Measurements from ENCODE around the gene ATG5. TPM values are rescaled to one million over a fixed set of nuclear protein-coding genes. Genes with fewer than 3 reads are reported as not detected.

The ATG5 gene
- total RNA-seq, 1 experiment from 2014 or later: 63.3 TPM

DNA sequence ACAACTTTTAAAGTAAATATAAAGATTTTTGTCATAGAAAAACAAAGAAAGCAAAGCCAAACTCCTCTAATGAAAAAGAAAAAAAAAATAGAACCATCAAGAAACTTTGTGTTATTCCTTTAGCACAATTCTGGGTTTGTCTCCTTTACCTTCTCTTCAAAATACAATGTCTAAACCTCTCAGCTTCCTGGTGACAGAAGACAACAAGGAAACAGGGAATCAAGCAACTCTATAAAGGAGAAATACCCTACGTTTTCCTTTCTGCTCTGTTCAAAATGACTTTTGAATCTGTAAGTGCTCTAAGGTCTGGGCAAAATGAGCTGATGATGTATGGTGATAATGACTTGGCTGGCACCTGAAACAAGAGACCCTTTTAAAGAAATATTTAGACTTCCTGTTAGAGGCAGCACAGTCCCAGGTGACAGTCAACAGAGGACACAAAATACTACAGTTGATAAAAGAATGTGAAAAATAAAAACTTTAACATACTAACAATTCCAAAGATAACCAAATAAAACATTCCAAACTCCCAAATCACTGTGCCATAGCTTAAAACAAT, 138.1 kb downstream of the ATG5 start:
- H3K4me2 ChIP-seq (ENCODE audit: low read depth, low read length, poor library complexity, severe bottlenecking): peak overlapping the region; percentile 30
- H3K79me2 ChIP-seq (ENCODE audit: low read length): no peaks in the 10 kb centered on the region
- no peaks in the 10 kb centered on the region for H3K9me3 ChIP-seq (ENCODE audit: low read length)
- H3K36me3 ChIP-seq (ENCODE audit: insufficient read depth, low read length): peaks cover 11% of the 10 kb centered on the region; the same call in 1 of the 2 replicates
- H4K20me1 ChIP-seq (ENCODE audit: insufficient read depth, low read depth, low read length): no peaks in the 10 kb centered on the region
- H3K4me3 ChIP-seq (ENCODE audit: low read length): no peak overlapping the region
- DNase-seq: no peak
- H2AFZ ChIP-seq (ENCODE audit: low read length): no peak overlapping the region
- no peak overlapping the region for H3K27ac ChIP-seq (ENCODE audit: low read length)
- H3K27me3 ChIP-seq (ENCODE audit: low read length): no peaks in the 10 kb centered on the region
- no peaks in the 10 kb centered on the region for H3K9me2 ChIP-seq (replicated peaks; ENCODE audit: insufficient read depth, low read length)
- peaks cover 32% of the 10 kb centered on the region for H3K4me1 ChIP-seq (ENCODE audit: low read length)
- H3K9ac ChIP-seq (ENCODE audit: low read length): no peak overlapping the region

DNA sequence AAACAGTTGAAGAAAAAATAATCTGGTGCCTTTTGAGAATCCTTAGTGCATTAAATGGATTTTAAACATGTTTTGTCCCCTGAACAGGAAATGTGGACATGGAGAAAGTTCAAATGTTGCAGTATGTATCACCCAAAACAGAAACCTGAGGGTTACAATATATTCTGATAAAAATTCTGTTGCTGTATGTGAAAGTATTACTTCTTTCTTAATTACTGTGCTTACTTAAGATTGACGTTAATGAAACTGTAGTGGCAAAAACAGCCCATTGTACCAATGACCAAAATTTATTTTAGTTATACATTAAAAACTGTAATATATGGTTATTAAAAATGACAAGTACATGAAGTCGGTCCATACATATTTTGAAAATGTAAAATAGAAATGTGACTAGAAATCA, 138.8 kb downstream of the ATG5 start:
- Histone ChIP-seq H4K20me1 (ENCODE audit: insufficient read depth, low read depth, low read length) (no peaks in the 10 kb centered on the region), H3K27ac (ENCODE audit: low read length) (no peak overlapping the region), H3K36me3 (ENCODE audit: insufficient read depth, low read length) (peaks cover 11% of the 10 kb centered on the region; the same call in 1 of the 2 replicates), H3K4me2 (ENCODE audit: low read depth, low read length, poor library complexity, severe bottlenecking) (peak overlapping the region; percentile 30), H3K9me3 (ENCODE audit: low read length) (no peaks in the 10 kb centered on the region), H2AFZ (ENCODE audit: low read length) (no peak overlapping the region), H3K79me2 (ENCODE audit: low read length) (no peaks in the 10 kb centered on the region), H3K4me1 (ENCODE audit: low read length) (peaks cover 32% of the 10 kb centered on the region), H3K4me3 (ENCODE audit: low read length) (no peak overlapping the region), H3K27me3 (ENCODE audit: low read length) (no peaks in the 10 kb centered on the region), H3K9ac (ENCODE audit: low read length) (no peak overlapping the region), H3K9me2 (replicated peaks; ENCODE audit: insufficient read depth, low read length) (no peaks in the 10 kb centered on the region)
- DNase-seq: no peak

DNA sequence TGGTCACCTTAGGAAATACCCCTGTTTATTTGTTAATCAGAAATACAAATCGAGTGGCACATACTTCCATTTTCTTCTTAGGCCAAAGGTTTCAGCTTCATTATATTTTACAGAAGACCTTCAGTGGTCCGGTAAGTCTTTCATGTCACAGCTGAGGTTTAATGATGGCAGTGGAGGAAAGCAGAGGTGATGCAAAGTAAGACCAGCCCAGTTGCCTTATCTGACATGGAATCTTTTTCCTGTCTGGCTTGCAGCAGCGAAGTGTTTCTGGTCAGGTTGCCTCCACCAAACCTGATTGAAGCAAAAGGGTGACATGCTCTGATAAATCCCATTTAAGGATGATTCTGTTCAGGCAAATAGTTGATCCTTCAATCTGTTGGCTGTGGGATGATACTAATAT, 139.4 kb downstream of the ATG5 start:
- no peaks in the 10 kb centered on the region for H3K9me2 ChIP-seq (replicated peaks; ENCODE audit: insufficient read depth, low read length)
- H2AFZ ChIP-seq (ENCODE audit: low read length): no peak overlapping the region
- no peaks in the 10 kb centered on the region for H4K20me1 ChIP-seq (ENCODE audit: insufficient read depth, low read depth, low read length)
- H3K4me1 ChIP-seq (ENCODE audit: low read length): peaks cover 32% of the 10 kb centered on the region
- no peaks in the 10 kb centered on the region for H3K27me3 ChIP-seq (ENCODE audit: low read length)
- no peaks in the 10 kb centered on the region for H3K9me3 ChIP-seq (ENCODE audit: low read length)
- no peak overlapping the region for H3K4me2 ChIP-seq (ENCODE audit: low read depth, low read length, poor library complexity, severe bottlenecking)
- DNase-seq: no peak
- H3K36me3 ChIP-seq (ENCODE audit: insufficient read depth, low read length): peaks cover 11% of the 10 kb centered on the region; the same call in 1 of the 2 replicates
- H3K9ac ChIP-seq (ENCODE audit: low read length): no peak overlapping the region
- no peak overlapping the region for H3K4me3 ChIP-seq (ENCODE audit: low read length)
- no peak overlapping the region for H3K27ac ChIP-seq (ENCODE audit: low read length)
- no peaks in the 10 kb centered on the region for H3K79me2 ChIP-seq (ENCODE audit: low read length)

DNA sequence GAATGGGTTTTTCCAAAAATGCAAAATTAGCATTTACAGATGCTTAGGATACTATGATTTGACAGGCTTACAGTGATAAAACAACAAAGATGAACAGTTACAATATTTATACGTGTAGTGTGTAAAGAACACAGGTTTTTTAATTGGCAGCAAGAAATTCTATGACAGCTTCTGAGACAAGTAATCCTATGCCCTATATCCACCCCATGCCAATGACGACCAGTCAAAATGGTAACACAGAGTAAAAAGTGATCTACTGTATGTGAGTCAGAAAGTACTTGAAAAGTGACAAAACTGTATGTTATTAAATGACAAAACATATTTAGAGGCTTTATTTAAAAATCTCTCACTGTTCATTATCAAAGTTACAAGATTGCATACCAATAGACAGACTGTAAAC, 139.9 kb downstream of the ATG5 start:
- H3K4me1 ChIP-seq (ENCODE audit: low read length): peaks cover 32% of the 10 kb centered on the region
- no peaks in the 10 kb centered on the region for H3K9me3 ChIP-seq (ENCODE audit: low read length)
- H3K4me3 ChIP-seq (ENCODE audit: low read length): no peak overlapping the region
- peaks cover 11% of the 10 kb centered on the region; the same call in 1 of the 2 replicates for H3K36me3 ChIP-seq (ENCODE audit: insufficient read depth, low read length)
- no peaks in the 10 kb centered on the region for H3K79me2 ChIP-seq (ENCODE audit: low read length)
- no peaks in the 10 kb centered on the region for H3K9me2 ChIP-seq (replicated peaks; ENCODE audit: insufficient read depth, low read length)
- H3K27me3 ChIP-seq (ENCODE audit: low read length): no peaks in the 10 kb centered on the region
- no peak overlapping the region for H3K9ac ChIP-seq (ENCODE audit: low read length)
- H4K20me1 ChIP-seq (ENCODE audit: insufficient read depth, low read depth, low read length): no peaks in the 10 kb centered on the region
- H2AFZ ChIP-seq (ENCODE audit: low read length): no peak overlapping the region
- H3K4me2 ChIP-seq (ENCODE audit: low read depth, low read length, poor library complexity, severe bottlenecking): no peak overlapping the region
- DNase-seq: no peak
- H3K27ac ChIP-seq (ENCODE audit: low read length): no peak overlapping the region

DNA sequence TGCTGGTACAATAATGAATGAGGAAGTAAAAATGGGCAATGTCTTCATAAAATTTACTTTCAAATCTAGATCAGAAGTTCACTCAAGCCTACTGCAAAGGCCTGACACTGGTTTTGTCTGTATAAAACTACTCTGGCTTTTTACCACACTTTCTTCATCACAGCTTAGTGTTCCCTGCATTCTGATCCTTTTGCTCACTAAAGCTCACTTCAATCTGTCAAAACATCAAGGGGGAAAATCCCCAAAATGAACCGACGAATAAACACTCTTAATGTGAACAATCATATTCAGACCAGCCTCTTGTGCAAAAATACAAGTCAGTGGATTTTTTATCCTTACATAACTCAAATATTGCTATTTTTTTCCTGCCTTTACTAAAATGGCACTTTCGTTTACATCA, 140.9 kb downstream of the ATG5 start:
- Histone ChIP-seq H3K9me3 (ENCODE audit: low read length) (no peaks in the 10 kb centered on the region), H3K4me1 (ENCODE audit: low read length) (peaks cover 32% of the 10 kb centered on the region), H4K20me1 (ENCODE audit: insufficient read depth, low read depth, low read length) (no peaks in the 10 kb centered on the region), H3K27me3 (ENCODE audit: low read length) (no peaks in the 10 kb centered on the region), H2AFZ (ENCODE audit: low read length) (no peak overlapping the region), H3K79me2 (ENCODE audit: low read length) (no peaks in the 10 kb centered on the region), H3K9me2 (replicated peaks; ENCODE audit: insufficient read depth, low read length) (no peaks in the 10 kb centered on the region), H3K4me2 (ENCODE audit: low read depth, low read length, poor library complexity, severe bottlenecking) (no peak overlapping the region), H3K9ac (ENCODE audit: low read length) (no peak overlapping the region), H3K36me3 (ENCODE audit: insufficient read depth, low read length) (peaks cover 11% of the 10 kb centered on the region; the same call in 1 of the 2 replicates), H3K4me3 (ENCODE audit: low read length) (no peak overlapping the region), H3K27ac (ENCODE audit: low read length) (no peak overlapping the region)
- no peak for DNase-seq

DNA sequence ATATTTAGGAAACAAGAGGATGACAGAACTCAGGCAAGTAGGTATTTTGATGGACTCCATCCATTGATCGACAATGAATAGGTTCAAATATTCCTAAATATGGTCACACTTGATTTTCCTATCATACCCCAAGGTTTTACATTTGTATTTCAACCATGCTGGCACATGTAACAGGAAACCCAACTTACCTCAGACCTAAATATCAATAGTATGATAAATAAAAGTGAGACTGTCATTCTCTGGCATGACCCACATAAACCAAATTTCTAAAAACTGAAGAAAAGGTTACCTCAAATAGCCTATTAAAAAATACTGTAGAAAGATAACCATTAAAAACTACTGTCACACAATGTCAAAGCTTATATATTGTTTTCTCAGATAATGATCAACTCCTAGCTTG, 142.1 kb downstream of the ATG5 start:
- H3K79me2 ChIP-seq (ENCODE audit: low read length): no peaks in the 10 kb centered on the region
- H3K4me3 ChIP-seq (ENCODE audit: low read length): no peak overlapping the region
- H3K27me3 ChIP-seq (ENCODE audit: low read length): no peaks in the 10 kb centered on the region
- H3K9ac ChIP-seq (ENCODE audit: low read length): no peak overlapping the region
- no peaks in the 10 kb centered on the region for H4K20me1 ChIP-seq (ENCODE audit: insufficient read depth, low read depth, low read length)
- H3K9me3 ChIP-seq (ENCODE audit: low read length): no peaks in the 10 kb centered on the region
- H3K4me2 ChIP-seq (ENCODE audit: low read depth, low read length, poor library complexity, severe bottlenecking): no peak overlapping the region
- H3K4me1 ChIP-seq (ENCODE audit: low read length): peaks cover 31% of the 10 kb centered on the region
- no peak overlapping the region for H3K27ac ChIP-seq (ENCODE audit: low read length)
- H3K36me3 ChIP-seq (ENCODE audit: insufficient read depth, low read length): peaks cover 11% of the 10 kb centered on the region; the same call in 1 of the 2 replicates
- H3K9me2 ChIP-seq (replicated peaks; ENCODE audit: insufficient read depth, low read length): no peaks in the 10 kb centered on the region
- no peak for DNase-seq
- no peak overlapping the region for H2AFZ ChIP-seq (ENCODE audit: low read length)

DNA sequence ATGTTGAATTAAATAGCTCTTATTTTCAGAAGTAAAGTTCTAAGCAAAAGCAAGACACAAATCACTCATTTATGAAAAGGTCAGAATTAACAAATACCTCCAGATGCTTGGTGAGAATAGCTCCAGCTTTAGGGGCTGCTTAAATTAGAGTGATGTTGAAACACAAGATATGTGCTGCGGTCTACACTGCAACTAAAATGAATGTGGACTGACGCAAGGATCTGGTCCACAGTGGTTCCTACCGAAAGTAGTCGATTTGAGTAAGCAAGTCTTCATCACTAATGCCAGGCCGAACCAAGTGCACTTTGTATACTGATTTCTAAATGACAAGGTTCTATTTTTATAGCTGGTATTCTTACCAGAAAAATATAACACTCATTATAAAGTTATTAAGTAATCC, 143.1 kb downstream of the ATG5 start:
- no peaks in the 10 kb centered on the region for H3K9me2 ChIP-seq (replicated peaks; ENCODE audit: insufficient read depth, low read length)
- H3K79me2 ChIP-seq (ENCODE audit: low read length): no peaks in the 10 kb centered on the region
- peaks cover 21% of the 10 kb centered on the region for H3K4me1 ChIP-seq (ENCODE audit: low read length)
- no peaks in the 10 kb centered on the region; the same call in 1 of the 2 replicates for H4K20me1 ChIP-seq (ENCODE audit: insufficient read depth, low read depth, low read length)
- H3K27me3 ChIP-seq (ENCODE audit: low read length): no peaks in the 10 kb centered on the region
- H3K9ac ChIP-seq (ENCODE audit: low read length): no peak overlapping the region
- no peak overlapping the region for H3K4me2 ChIP-seq (ENCODE audit: low read depth, low read length, poor library complexity, severe bottlenecking)
- no peak overlapping the region for H3K4me3 ChIP-seq (ENCODE audit: low read length)
- no peaks in the 10 kb centered on the region for H3K9me3 ChIP-seq (ENCODE audit: low read length)
- H3K27ac ChIP-seq (ENCODE audit: low read length): no peak overlapping the region
- H3K36me3 ChIP-seq (ENCODE audit: insufficient read depth, low read length): peaks cover 11% of the 10 kb centered on the region; the same call in 1 of the 2 replicates
- H2AFZ ChIP-seq (ENCODE audit: low read length): no peak overlapping the region
- no peak for DNase-seq

DNA sequence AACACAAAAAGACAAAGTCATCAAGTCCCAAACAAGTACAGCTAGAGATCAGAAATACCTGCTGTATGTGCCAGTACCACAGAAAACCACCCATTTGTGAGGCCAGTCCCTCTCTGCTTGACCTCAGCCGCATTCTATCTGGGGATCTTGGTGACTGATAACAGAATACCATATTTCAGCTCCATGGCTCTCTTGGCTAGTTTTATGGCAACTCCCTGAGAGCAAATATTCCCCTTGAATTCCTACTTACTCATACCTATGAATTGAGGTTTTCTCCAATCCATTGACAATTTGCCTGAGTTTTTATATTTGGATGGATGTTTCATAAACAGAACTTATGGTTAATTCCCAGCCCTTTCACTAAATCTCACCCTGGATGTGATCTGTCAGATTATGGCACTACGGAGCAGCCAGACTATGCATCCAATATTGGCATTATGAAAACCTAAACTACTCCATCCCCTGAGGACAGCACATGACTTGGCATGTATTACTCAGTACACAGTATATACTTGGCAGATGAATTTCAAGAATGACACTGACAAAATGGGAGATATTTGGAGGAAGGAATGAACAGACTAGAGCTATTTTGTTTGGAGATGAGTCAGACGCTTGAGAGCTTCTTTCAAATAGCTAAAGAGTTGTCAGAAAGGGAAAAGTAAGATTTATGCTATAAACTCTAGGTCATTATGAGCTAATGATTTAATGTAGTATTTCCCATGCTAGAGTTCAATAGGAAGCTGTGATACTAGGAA, 143.7 kb downstream of the ATG5 start:
- no peak overlapping the region for H2AFZ ChIP-seq (ENCODE audit: low read length)
- H3K4me2 ChIP-seq (ENCODE audit: low read depth, low read length, poor library complexity, severe bottlenecking): no peak overlapping the region
- H3K9ac ChIP-seq (ENCODE audit: low read length): no peak overlapping the region
- peaks cover 15% of the 10 kb centered on the region for H3K4me1 ChIP-seq (ENCODE audit: low read length)
- no peak overlapping the region for H3K27ac ChIP-seq (ENCODE audit: low read length)
- no peaks in the 10 kb centered on the region for H3K27me3 ChIP-seq (ENCODE audit: low read length)
- peaks cover 8% of the 10 kb centered on the region; the same call in 1 of the 2 replicates for H3K36me3 ChIP-seq (ENCODE audit: insufficient read depth, low read length)
- H3K4me3 ChIP-seq (ENCODE audit: low read length): no peak overlapping the region
- H3K79me2 ChIP-seq (ENCODE audit: low read length): no peaks in the 10 kb centered on the region
- H4K20me1 ChIP-seq (ENCODE audit: insufficient read depth, low read depth, low read length): no peaks in the 10 kb centered on the region; the same call in 1 of the 2 replicates
- no peaks in the 10 kb centered on the region for H3K9me2 ChIP-seq (replicated peaks; ENCODE audit: insufficient read depth, low read length)
- DNase-seq: no peak
- no peaks in the 10 kb centered on the region for H3K9me3 ChIP-seq (ENCODE audit: low read length)
